Measurements from ENCODE around the gene C14orf180. TPM values are rescaled to one million over a fixed set of nuclear protein-coding genes. Genes with fewer than 3 reads are reported as not detected.
A peak's percentile ranks its signal among the peaks of the same experiment; 100 is the strongest.

The C14orf180 gene
- total RNA-seq, 2 donors from 2014 or later: 1.1 to 5.1 TPM

DNA sequence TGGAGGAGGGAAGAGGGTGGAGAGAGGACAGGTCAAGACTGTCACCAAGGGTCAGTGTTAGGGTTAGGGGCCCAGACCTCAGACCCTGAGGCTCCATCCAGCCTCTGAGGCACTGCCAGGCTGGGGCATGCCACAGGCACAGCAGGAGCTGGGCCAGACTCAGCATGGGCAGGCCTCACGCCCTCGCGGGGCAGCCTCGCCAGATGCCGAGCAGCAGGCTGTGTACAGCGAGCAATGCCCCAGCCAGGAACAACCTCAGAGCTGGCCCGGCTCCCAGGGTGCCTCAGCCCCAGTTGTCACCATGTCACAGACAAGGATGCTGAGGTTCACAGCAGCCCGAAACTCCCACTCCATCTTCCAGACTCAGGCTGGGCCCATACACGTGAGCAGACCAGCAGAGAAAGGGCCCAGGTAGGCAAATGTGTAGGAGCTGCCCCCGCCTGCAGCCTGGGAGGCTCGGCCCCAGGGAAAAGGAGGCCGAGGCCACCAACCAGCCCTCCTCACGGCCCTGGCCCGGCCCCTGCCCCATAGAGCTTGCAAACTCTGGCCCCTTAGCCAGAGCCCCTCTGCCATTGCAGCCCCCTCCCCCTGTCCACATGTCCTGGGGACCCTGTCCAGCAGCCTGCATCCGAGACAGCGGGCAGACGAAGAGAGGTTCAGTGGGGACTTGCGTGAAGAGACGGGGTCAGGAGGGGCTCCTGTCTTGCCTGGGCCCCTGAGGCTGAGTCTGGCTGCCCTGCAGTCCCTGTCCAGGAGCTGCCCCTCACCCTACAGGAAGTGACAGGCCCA, 7.5 kb downstream of the C14orf180 start:
- no peak for TF ChIP-seq CTCF (IDR thresholded peaks at IDR 0.05)
- peak; percentile 29 for DNase-seq (ENCODE audit: low spot score)
- Histone ChIP-seq H3K4me3 (no peak overlapping the region), H3K27ac (peak overlapping the region; percentile 72 to 78), H3K4me1 (ENCODE audit: control insufficient read depth in 1 of 2, low read depth in 2 of 2) (peaks cover 21 to 53% of the 10 kb centered on the region in 2 donors), H3K36me3 (no peaks in the 10 kb centered on the region), H3K9me3 (no peaks in the 10 kb centered on the region), H3K27me3 (replicated peaks; ENCODE audit: insufficient read depth) (no peaks in the 10 kb centered on the region)
- ATAC-seq (ENCODE audit: insufficient number of reproducible peaks, low FRiP score, low read depth): peak; percentile 45

GRCh38 chr14:104587641-104588040, 8.1 kb downstream of the C14orf180 start:
- TF ChIP-seq CTCF (IDR thresholded peaks at IDR 0.05): no peak
- no peaks in the 10 kb centered on the region for H3K36me3 ChIP-seq
- ATAC-seq (ENCODE audit: insufficient number of reproducible peaks, low FRiP score, low read depth): no peak
- no peaks in the 10 kb centered on the region for H3K27me3 ChIP-seq (replicated peaks; ENCODE audit: insufficient read depth)
- no peak overlapping the region for H3K27ac ChIP-seq
- no peak for DNase-seq (ENCODE audit: low spot score)
- H3K4me3 ChIP-seq: no peak overlapping the region
- H3K9me3 ChIP-seq: no peaks in the 10 kb centered on the region
- peaks cover 15 to 46% of the 10 kb centered on the region in 2 donors for H3K4me1 ChIP-seq (ENCODE audit: control insufficient read depth in 1 of 2, low read depth in 2 of 2)

GRCh38 chr14:104588066-104588857, 8.7 kb downstream of the C14orf180 start:
- no peak overlapping the region for H3K4me3 ChIP-seq
- no peaks in the 10 kb centered on the region for H3K9me3 ChIP-seq
- no peaks in the 10 kb centered on the region for H3K36me3 ChIP-seq
- H3K4me1 ChIP-seq (ENCODE audit: control insufficient read depth in 1 of 2, low read depth in 2 of 2): peaks cover 11 to 40% of the 10 kb centered on the region in 2 donors
- no peak for DNase-seq (ENCODE audit: low spot score)
- no peaks in the 10 kb centered on the region for H3K27me3 ChIP-seq (replicated peaks; ENCODE audit: insufficient read depth)
- ATAC-seq (ENCODE audit: insufficient number of reproducible peaks, low FRiP score, low read depth): no peak
- H3K27ac ChIP-seq: no peak overlapping the region
- no peak for TF ChIP-seq CTCF (IDR thresholded peaks at IDR 0.05)

GRCh38 chr14:104589338-104590195, 10.0 kb downstream of the C14orf180 start:
- no peak overlapping the region for H3K27ac ChIP-seq

More at GRCh38 chr14:104589338-104590195, 10.0 kb downstream of the C14orf180 start:
- H3K4me1 ChIP-seq (ENCODE audit: control insufficient read depth in 1 of 2, low read depth in 2 of 2): peaks cover 11 to 30% of the 10 kb centered on the region in 2 donors
- DNase-seq (ENCODE audit: low spot score) (no peak), ATAC-seq (ENCODE audit: insufficient number of reproducible peaks, low FRiP score, low read depth) (no peak)
- no peak for TF ChIP-seq CTCF (IDR thresholded peaks at IDR 0.05)
- H3K9me3 ChIP-seq: no peaks in the 10 kb centered on the region
- H3K27me3 ChIP-seq (replicated peaks; ENCODE audit: insufficient read depth): no peaks in the 10 kb centered on the region
- H3K4me3 ChIP-seq: no peak overlapping the region
- H3K36me3 ChIP-seq: no peaks in the 10 kb centered on the region

Data from thoracic aorta (tissue), 2 donors.